HepG2 (cell line): ENCODE measurements around the gene LLGL2. TPM values are rescaled to one million over a fixed set of nuclear protein-coding genes. Genes with fewer than 3 reads are reported as not detected.
A peak's percentile ranks its signal among the peaks of the same experiment; 100 is the strongest.

Source experiments
- ATAC-seq: fragments of 200-7000 bp; cut with Tn5 transposase; 3 replicates; pipeline ENCODE4 v1.9.1; 2020; ENCODE audit warnings: mild to moderate bottlenecking, moderate library complexity
- BruUV-seq: library from RNA; stranded (reverse); fragments of 400-500 nt; replicated peaks from 2 replicates; lab custom pipeline; 2021; lab: Mats Ljungman, UMichigan
- CTCF ChIA-PET: fragments of 300-600 bp; formaldehyde crosslinking; extraction: SDS; loops from one replicate; lab custom pipeline; 2021; ENCODE audit warnings: low total read pairs, inconsistent platforms, low intra/inter-chr PET ratio; lab: Yijun Ruan, JAX
- POLR2A ChIA-PET: fragments of 350-600 bp; sonication (Branson Sonifier 250); formaldehyde crosslinking; loops from one replicate; lab custom pipeline; 2020; ENCODE audit warnings: antibody characterized with exemption, inconsistent platforms; lab: Yijun Ruan, JAX
- DNase-seq: peaks from one replicate; pipeline ENCODE4 v3.0.0-alpha.2; 2015; ENCODE audit warnings: low spot score
- FAIRE-seq: peaks from 3 replicates; lab custom pipeline; 2011; peaks lifted over from hg19 to GRCh38; lab: Jason Lieb, UNC
- H2AFZ ChIP-seq: one replicate; pipeline ENCODE4 v1.6.1; 2011; ENCODE audit warnings: low read length, inconsistent platforms
- H3K27ac ChIP-seq: fragments of 300-600 bp; 3 replicates; pipeline ENCODE4 v1.8.0; 2011; ENCODE audit warnings: mixed run types, mild to moderate bottlenecking, mixed read lengths, low read length, inconsistent platforms; ENCODE audit not compliant: insufficient read depth; ENCODE audit errors: extremely low read length
- H3K27me3 ChIP-seq, 2 experiments: fragments of 200-600 bp in 1 of 2; 2 replicates in 1 of 2; 3 replicates in 1 of 2; pipeline versions ENCODE4 v1.6.0 to v1.8.0; 2011; ENCODE audit warnings: low read length in 2 of 2, mild to moderate bottlenecking in 2 of 2, moderate library complexity in 2 of 2, inconsistent platforms in 1 of 2; ENCODE audit not compliant: insufficient read depth in 2 of 2, control insufficient read depth in 1 of 2
- H3K36me3 ChIP-seq, 2 experiments: fragments of 200-600 bp in 1 of 2; replicated peaks in 1 of 2; 2 replicates in 1 of 2; 3 replicates in 1 of 2; pipeline versions ENCODE4 v1.5.1 to v1.8.0; 2011; ENCODE audit warnings: low read length in 2 of 2, inconsistent platforms in 1 of 2; ENCODE audit not compliant: insufficient read depth in 2 of 2, control insufficient read depth in 1 of 2
- H3K4me1 ChIP-seq: 2 replicates; pipeline ENCODE4 v1.5.1; 2012; ENCODE audit warnings: low read length, inconsistent platforms; ENCODE audit not compliant: insufficient read depth
- H3K4me2 ChIP-seq: 2 replicates; pipeline ENCODE4 v1.6.0; 2011; ENCODE audit warnings: low read depth, low read length, inconsistent platforms
- H3K4me3 ChIP-seq, 3 experiments: fragments of 200-600 bp in 1 of 3; sonication (generic), shearing (Covaris generic) in 1 of 3; replicated peaks in 1 of 3; 2 replicates each; pipeline ENCODE4 v1.5.1; 2011 to 2016; ENCODE audit warnings: low read length in 3 of 3, inconsistent platforms in 2 of 3, low read depth in 2 of 3, mild to moderate bottlenecking in 2 of 3, control low read depth in 1 of 3, mixed read lengths in 1 of 3; ENCODE audit not compliant: insufficient read depth in 1 of 3
- H3K79me2 ChIP-seq: one replicate; pipeline ENCODE4 v1.6.1; 2011; ENCODE audit warnings: low read length, inconsistent platforms; ENCODE audit not compliant: insufficient read depth
- H3K9ac ChIP-seq: 2 replicates; pipeline ENCODE4 v1.6.0; 2011; ENCODE audit warnings: mild to moderate bottlenecking, low read depth, low read length, inconsistent platforms; ENCODE audit not compliant: insufficient read depth
- H3K9me3 ChIP-seq: 2 replicates; pipeline ENCODE4 v1.5.1; 2012; ENCODE audit warnings: mild to moderate bottlenecking, low read length
- H4K20me1 ChIP-seq: 2 replicates; pipeline ENCODE4 v1.6.0; 2011; ENCODE audit warnings: inconsistent platforms, mild to moderate bottlenecking, low read length, moderate library complexity; ENCODE audit not compliant: insufficient read depth
- HNF4A ChIP-seq: sonication (generic); formaldehyde crosslinking; IDR thresholded peaks from 2 replicates; pipeline ENCODE4 v1.4.0; 2020; ENCODE audit warnings: missing genetic modification reagents
- KAT7 ChIP-seq: IDR thresholded peaks from 2 replicates; pipeline ENCODE4 v1.6.1; 2018; ENCODE audit warnings: borderline replicate concordance, missing compliant biosample characterization
- ZNF672 ChIP-seq: sonication (generic); formaldehyde crosslinking; IDR thresholded peaks from 2 replicates; pipeline ENCODE4 v1.8.1; 2022; ENCODE audit warnings: missing genetic modification reagents
- WGBS: methylation state at CpG from one replicate; pipeline ENCODE4 v1.1.6; 2017; ENCODE audit warnings: low lambda C conversion rate; 5-methylcytosine and 5-hydroxymethylcytosine counted together
- in situ Hi-C: cut with HindIII; loops from 2 replicates; pipeline ENCODE4 v1.10.0; 2017; ENCODE audit warnings: low pct_unique_long_range_greater_than_20kb; ENCODE audit not compliant: extremely low pct_ligation_motif_present
- intact Hi-C: fragments of 100-400 bp; cut with micrococcal nuclease; formaldehyde crosslinking; loops from one replicate; pipeline ENCODE4 v1.10.0; 2022; ENCODE audit not compliant: unreplicated experiment
- polyA plus RNA-seq, 8 experiments: library from polyadenylated mRNA; depleted of rRNA in 3 of 8; stranded (reverse) in 7 of 8; unstranded in 1 of 8; fragments of >200 nt; fragmentation: Illumina TruSeq in 4 of 8; extraction: Trizol in 4 of 8; gene quantifications; 2 replicates each; pipeline versions ENCODE4 v1.2.1 to v1.2.3, GENCODE V29; 2011 to 2016; ENCODE audit warnings: low read depth in 4 of 8, missing spikeins in 1 of 8, mixed read lengths in 1 of 8; ENCODE audit not compliant: insufficient read depth in 1 of 8
- total RNA-seq, 5 experiments: library from RNA; depleted of rRNA; stranded (reverse); fragments of >200 nt; fragmentation: Illumina TruSeq; extraction: Trizol; gene quantifications; 2 replicates each; pipeline ENCODE4 v1.2.3, GENCODE V29; 2016; ENCODE audit warnings: low read depth in 1 of 5
- TF ChIP-seq, protein P1 (sequence below), 2 experiments: IDR thresholded peaks; 2 replicates each; pipeline ENCODE4 v1.6.1; 2011 to 2012; ENCODE audit warnings: low read length in 2 of 2, borderline replicate concordance in 1 of 2, low read depth in 1 of 2, mild to moderate bottlenecking in 1 of 2, moderate library complexity in 1 of 2
- TF ChIP-seq, protein P2 (sequence below): sonication (generic); formaldehyde crosslinking; IDR thresholded peaks from 2 replicates; pipeline ENCODE4 v1.5.1; 2020; ENCODE audit warnings: mild to moderate bottlenecking, missing genetic modification reagents, moderate library complexity

Gene LLGL2
- total and polyA plus RNA-seq, 2 of the 13 experiments (the other 11 are each of a cell fraction or from before 2014, with no cell fraction given) = 83.0 to 86.7 TPM

DNA sequence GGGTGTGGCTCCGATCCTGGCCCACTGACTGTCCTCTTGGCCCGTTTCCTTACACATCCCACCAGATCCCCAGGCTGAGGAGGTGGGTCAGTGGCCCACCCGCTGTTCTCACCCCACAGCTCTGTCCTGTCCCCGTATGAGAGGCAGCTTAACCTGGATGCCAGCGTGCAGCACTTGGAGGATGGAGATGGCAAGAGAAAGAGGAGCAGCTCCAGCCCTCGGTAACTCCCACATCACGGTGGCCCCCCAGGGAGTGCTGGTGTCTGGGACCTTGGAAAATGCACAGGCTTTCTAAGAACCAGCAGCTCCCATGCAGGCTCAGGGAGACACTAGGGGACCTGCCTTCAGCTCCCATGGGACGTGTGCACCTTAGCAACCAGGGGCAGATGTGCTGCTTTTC, 4.2 kb upstream of the LLGL2 start:
- peaks cover 7 to 31% of the 10 kb centered on the region in 2 experiments; a peak in 4 of 5 replicates for H3K36me3 ChIP-seq
- ATAC-seq (no peak), DNase-seq (no peak), FAIRE-seq (no peak)
- in situ Hi-C loops = no loop called here
- 95% methylated on average over 8 of the region's 8 CpGs for WGBS
- H3K9me3 ChIP-seq = no peaks in the 10 kb centered on the region
- peaks cover 8% of the 10 kb centered on the region for H3K79me2 ChIP-seq
- ChIA-PET CTCF (no interaction called here), POLR2A (interaction anchor here (0.6 to 1.5 kb wide), 2 partner anchors 36 to 58 kb away, joined by 3 read pairs; no protein-coding TSS in a partner anchor)
- BruUV-seq = no TSS peak
- no peak overlapping the region for H3K27ac ChIP-seq
- H3K9ac ChIP-seq = no peak overlapping the region
- no peak overlapping the region for H3K4me3 ChIP-seq
- no peak overlapping the region for H3K4me2 ChIP-seq
- intact Hi-C loops = no loop called here
- H4K20me1 ChIP-seq = 0 out of 2 replicates have a peak, but pooled peaks cover 4% of the 10 kb centered on the region
- no peak for TF ChIP-seq KAT7 (CRISPR knock-in tag)
- TF ChIP-seq, protein P1, sequence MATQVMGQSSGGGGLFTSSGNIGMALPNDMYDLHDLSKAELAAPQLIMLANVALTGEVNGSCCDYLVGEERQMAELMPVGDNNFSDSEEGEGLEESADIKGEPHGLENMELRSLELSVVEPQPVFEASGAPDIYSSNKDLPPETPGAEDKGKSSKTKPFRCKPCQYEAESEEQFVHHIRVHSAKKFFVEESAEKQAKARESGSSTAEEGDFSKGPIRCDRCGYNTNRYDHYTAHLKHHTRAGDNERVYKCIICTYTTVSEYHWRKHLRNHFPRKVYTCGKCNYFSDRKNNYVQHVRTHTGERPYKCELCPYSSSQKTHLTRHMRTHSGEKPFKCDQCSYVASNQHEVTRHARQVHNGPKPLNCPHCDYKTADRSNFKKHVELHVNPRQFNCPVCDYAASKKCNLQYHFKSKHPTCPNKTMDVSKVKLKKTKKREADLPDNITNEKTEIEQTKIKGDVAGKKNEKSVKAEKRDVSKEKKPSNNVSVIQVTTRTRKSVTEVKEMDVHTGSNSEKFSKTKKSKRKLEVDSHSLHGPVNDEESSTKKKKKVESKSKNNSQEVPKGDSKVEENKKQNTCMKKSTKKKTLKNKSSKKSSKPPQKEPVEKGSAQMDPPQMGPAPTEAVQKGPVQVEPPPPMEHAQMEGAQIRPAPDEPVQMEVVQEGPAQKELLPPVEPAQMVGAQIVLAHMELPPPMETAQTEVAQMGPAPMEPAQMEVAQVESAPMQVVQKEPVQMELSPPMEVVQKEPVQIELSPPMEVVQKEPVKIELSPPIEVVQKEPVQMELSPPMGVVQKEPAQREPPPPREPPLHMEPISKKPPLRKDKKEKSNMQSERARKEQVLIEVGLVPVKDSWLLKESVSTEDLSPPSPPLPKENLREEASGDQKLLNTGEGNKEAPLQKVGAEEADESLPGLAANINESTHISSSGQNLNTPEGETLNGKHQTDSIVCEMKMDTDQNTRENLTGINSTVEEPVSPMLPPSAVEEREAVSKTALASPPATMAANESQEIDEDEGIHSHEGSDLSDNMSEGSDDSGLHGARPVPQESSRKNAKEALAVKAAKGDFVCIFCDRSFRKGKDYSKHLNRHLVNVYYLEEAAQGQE (IDR thresholded peaks at IDR 0.05; ENCODE audit: borderline replicate concordance in 1 of 2, low read depth in 1 of 2, low read length in 2 of 2) = no peak
- TF ChIP-seq, protein P2, sequence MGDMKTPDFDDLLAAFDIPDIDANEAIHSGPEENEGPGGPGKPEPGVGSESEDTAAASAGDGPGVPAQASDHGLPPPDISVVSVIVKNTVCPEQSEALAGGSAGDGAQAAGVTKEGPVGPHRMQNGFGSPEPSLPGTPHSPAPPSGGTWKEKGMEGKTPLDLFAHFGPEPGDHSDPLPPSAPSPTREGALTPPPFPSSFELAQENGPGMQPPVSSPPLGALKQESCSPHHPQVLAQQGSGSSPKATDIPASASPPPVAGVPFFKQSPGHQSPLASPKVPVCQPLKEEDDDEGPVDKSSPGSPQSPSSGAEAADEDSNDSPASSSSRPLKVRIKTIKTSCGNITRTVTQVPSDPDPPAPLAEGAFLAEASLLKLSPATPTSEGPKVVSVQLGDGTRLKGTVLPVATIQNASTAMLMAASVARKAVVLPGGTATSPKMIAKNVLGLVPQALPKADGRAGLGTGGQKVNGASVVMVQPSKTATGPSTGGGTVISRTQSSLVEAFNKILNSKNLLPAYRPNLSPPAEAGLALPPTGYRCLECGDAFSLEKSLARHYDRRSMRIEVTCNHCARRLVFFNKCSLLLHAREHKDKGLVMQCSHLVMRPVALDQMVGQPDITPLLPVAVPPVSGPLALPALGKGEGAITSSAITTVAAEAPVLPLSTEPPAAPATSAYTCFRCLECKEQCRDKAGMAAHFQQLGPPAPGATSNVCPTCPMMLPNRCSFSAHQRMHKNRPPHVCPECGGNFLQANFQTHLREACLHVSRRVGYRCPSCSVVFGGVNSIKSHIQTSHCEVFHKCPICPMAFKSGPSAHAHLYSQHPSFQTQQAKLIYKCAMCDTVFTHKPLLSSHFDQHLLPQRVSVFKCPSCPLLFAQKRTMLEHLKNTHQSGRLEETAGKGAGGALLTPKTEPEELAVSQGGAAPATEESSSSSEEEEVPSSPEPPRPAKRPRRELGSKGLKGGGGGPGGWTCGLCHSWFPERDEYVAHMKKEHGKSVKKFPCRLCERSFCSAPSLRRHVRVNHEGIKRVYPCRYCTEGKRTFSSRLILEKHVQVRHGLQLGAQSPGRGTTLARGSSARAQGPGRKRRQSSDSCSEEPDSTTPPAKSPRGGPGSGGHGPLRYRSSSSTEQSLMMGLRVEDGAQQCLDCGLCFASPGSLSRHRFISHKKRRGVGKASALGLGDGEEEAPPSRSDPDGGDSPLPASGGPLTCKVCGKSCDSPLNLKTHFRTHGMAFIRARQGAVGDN (CRISPR knock-in tag) = 0 out of 2 replicates have a peak, but pooled peaks have one; percentile 3
- no peak for TF ChIP-seq HNF4A (CRISPR knock-in tag)
- no peak for TF ChIP-seq ZNF672 (CRISPR knock-in tag)
- H2AFZ ChIP-seq = no peak overlapping the region
- H3K4me1 ChIP-seq = peaks cover 26% of the 10 kb centered on the region
- no peaks in the 10 kb centered on the region for H3K27me3 ChIP-seq
